ENCODE data around the gene CAMSAP3.

Gene CAMSAP3

GRCh38 chr19:7611541-7612279, 16.0 kb downstream of the CAMSAP3 start:
- TF ChIP-seq CTCF (IDR thresholded peaks at IDR 0.05; ENCODE audit: low read depth, low read length, missing control alignments), result no peak
- no peak overlapping the region for H3K4me3 ChIP-seq (ENCODE audit: low read depth, low read length)
- no peak for DNase-seq (ENCODE audit: low read depth)

DNA sequence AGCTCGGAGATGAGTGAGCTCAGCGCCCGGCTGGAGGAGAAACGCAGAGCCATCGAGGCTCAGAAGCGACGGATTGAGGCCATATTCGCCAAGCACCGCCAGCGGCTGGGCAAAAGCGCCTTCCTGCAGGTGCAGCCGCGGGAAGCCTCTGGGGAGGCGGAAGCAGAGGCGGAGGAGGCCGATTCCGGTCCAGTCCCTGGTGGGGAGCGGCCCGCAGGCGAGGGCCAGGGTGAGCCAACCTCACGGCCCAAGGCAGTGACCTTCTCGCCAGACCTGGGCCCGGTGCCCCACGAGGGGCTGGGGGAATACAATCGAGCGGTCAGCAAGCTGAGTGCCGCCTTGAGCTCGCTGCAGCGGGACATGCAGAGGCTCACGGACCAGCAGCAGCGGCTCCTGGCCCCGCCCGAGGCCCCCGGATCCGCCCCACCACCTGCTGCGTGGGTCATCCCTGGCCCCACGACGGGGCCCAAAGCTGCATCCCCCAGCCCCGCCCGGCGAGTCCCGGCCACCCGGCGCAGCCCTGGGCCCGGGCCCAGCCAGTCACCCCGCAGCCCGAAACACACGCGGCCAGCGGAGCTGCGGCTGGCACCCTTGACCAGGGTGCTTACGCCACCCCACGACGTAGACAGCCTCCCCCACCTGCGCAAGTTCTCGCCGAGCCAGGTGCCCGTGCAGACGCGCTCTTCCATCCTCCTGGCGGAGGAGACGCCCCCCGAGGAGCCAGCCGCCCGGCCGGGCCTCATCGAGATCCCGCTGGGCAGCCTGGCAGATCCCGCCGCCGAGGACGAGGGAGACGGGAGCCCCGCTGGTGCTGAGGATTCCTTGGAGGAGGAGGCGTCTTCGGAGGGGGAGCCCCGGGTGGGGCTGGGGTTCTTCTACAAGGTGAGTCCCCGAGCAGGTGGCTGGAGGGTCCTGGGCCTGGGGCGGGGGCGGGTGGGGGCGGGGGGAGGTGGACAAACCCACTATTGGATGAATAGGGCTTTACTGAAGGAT, 16.9 kb downstream of the CAMSAP3 start:
- no peak for TF ChIP-seq CTCF (IDR thresholded peaks at IDR 0.05; ENCODE audit: low read depth, low read length, missing control alignments)
- no peak for DNase-seq (ENCODE audit: low read depth)
- no peak overlapping the region for H3K4me3 ChIP-seq (ENCODE audit: low read depth, low read length)

DNA sequence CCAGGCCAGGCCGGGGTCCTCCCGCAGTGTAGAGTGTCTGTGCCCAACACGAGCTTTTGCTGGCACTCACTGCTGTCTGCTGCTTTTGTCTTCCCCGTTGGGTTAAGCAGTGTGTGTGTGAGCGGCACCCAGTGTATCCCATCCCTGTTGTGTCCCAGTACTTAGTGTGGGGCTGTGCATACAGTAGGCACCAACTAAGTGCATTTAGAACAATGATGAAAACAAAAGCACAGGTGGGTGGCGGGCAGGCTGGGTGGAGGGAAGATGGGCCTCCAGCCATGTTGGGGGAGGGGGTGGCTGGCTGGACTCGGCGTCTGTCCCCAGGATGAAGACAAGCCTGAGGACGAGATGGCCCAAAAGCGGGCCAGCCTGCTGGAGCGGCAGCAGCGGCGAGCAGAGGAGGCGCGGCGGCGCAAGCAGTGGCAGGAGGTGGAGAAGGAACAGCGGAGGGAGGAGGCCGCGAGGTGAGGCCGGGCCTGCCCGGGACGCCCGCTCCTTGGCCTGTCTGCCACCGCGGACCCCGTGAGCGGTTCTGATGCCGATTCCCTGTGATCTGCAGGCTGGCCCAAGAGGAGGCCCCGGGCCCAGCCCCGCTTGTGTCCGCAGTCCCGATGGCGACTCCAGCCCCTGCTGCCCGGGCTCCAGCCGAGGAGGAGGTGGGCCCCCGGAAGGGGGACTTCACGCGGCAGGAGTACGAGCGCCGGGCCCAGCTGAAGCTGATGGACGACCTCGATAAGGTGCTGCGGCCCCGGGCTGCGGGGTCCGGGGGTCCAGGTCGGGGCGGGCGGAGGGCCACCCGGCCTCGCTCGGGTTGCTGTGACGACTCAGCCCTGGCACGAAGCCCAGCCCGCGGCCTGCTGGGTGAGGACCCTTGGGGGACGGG, 19.4 kb downstream of the CAMSAP3 start:
- no peak for DNase-seq (ENCODE audit: low read depth)
- no peak for TF ChIP-seq CTCF (IDR thresholded peaks at IDR 0.05; ENCODE audit: low read depth, low read length, missing control alignments)
- H3K4me3 ChIP-seq (ENCODE audit: low read depth, low read length), result no peak overlapping the region

GRCh38 chr19:7617172-7617571, 21.5 kb downstream of the CAMSAP3 start:
- no peak for TF ChIP-seq CTCF (IDR thresholded peaks at IDR 0.05; ENCODE audit: low read depth, low read length, missing control alignments)
- DNase-seq (ENCODE audit: low read depth), result no peak

DNA sequence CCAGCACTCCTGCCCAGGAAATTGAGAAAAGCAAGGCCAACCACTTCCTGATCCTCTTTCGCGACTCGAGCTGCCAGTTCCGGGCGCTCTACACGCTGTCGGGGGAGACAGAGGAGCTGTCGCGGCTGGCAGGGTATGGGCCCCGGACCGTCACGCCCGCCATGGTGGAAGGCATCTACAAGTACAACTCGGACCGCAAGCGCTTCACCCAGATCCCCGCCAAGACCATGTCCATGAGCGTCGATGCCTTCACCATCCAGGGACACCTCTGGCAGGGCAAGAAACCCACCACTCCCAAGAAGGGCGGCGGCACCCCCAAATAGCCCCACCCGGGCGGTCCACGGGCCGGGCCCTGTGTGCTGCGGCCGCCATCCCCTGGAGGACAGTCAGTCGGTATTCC, 22.1 kb downstream of the CAMSAP3 start:
- no peak for DNase-seq (ENCODE audit: low read depth)
- no peak for TF ChIP-seq CTCF (IDR thresholded peaks at IDR 0.05; ENCODE audit: low read depth, low read length, missing control alignments)
- H3K4me3 ChIP-seq (ENCODE audit: low read depth, low read length), result no peak overlapping the region

More at GRCh38 chr19:7617172-7617571, 21.5 kb downstream of the CAMSAP3 start:
- no peak overlapping the region for H3K4me3 ChIP-seq (ENCODE audit: low read depth, low read length)

DNA sequence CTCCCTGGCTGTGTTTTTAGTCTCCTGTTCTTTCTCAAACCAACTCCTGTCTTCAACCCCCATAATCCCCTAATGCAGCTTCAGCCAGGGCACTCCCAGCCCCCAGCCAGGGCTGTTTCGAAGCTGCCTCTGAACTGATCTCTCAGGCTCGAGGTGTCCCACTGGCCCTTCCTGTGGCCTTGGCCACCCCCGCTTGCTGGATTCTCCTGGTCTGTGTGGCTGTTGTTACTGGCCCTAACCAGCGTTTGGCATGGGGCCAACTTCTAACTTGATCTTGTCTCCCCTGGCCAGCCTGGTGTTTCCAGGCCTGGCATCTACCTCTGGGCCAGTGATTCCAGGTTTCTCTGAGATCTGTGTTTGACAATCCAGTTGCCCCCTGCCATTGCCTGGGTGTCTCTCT, 22.7 kb downstream of the CAMSAP3 start:
- TF ChIP-seq CTCF (IDR thresholded peaks at IDR 0.05; ENCODE audit: low read depth, low read length, missing control alignments), result no peak
- DNase-seq (ENCODE audit: low read depth), result no peak

More for the DNA sequence above, 22.7 kb downstream of the CAMSAP3 start:
- no peak overlapping the region for H3K4me3 ChIP-seq (ENCODE audit: low read depth, low read length)

Data from GM12864 (cell line).